Endothelial cell of umbilical vein (primary cell): ENCODE results near the gene APOL4. TPM values are rescaled to one million over a fixed set of nuclear protein-coding genes. Genes with fewer than 3 reads are reported as not detected.

Source experiments
- BruUV-seq: library from RNA; stranded (reverse); fragments of 400-500 nt; replicated peaks from 2 replicates; lab custom pipeline; 2021; lab: Mats Ljungman, UMichigan
- CTCF ChIA-PET: fragments of 300-600, 350-600 bp; sonication (Branson Sonifier 250); formaldehyde crosslinking; loops from one replicate; lab custom pipeline; 2021; ENCODE audit warnings: antibody characterized with exemption, inconsistent platforms; lab: Charles Lee
- POLR2A ChIA-PET: fragments of 300-600, 350-600 bp; sonication (Branson Sonifier 250); formaldehyde crosslinking; loops from one replicate; lab custom pipeline; 2021; ENCODE audit warnings: antibody characterized with exemption, inconsistent platforms; lab: Charles Lee
- DNase-seq: peaks from one replicate; pipeline ENCODE4 v3.0.0-alpha.2; 2011; ENCODE audit warnings: low read depth, low spot score
- FAIRE-seq: peaks from 2 replicates; lab custom pipeline; 2011; peaks lifted over from hg19 to GRCh38; lab: Jason Lieb, UNC
- H2AFZ ChIP-seq: 2 replicates; pipeline ENCODE4 v1.6.0; 2012; ENCODE audit warnings: low read depth, low read length, control low read depth, inconsistent platforms
- H3K27ac ChIP-seq: 2 replicates; pipeline ENCODE4 v1.5.1; 2011; ENCODE audit warnings: low read depth, mild to moderate bottlenecking, control low read depth, low read length, moderate library complexity; ENCODE audit not compliant: insufficient read depth
- H3K27me3 ChIP-seq, 2 experiments: 2 replicates each; pipeline versions ENCODE4 v1.6.0 to v1.6.1; 2011; ENCODE audit warnings: low read length in 2 of 2, mixed read lengths in 1 of 2; ENCODE audit not compliant: control insufficient read depth in 2 of 2, insufficient read depth in 2 of 2
- H3K36me3 ChIP-seq, 2 experiments: 2 replicates in 1 of 2; 3 replicates in 1 of 2; pipeline ENCODE4 v1.5.1; 2011; ENCODE audit warnings: low read length in 2 of 2, mild to moderate bottlenecking in 1 of 2, moderate library complexity in 1 of 2; ENCODE audit not compliant: control insufficient read depth in 2 of 2, insufficient read depth in 2 of 2; ENCODE audit errors: extremely low read depth in 1 of 2
- H3K4me1 ChIP-seq: 3 replicates; pipeline ENCODE4 v1.5.1; 2011; ENCODE audit warnings: mild to moderate bottlenecking, low read length; ENCODE audit not compliant: control insufficient read depth, insufficient read depth; ENCODE audit errors: extremely low read depth
- H3K4me2 ChIP-seq: 2 replicates; pipeline ENCODE4 v1.6.1; 2011; ENCODE audit warnings: low read length, control low read depth, mixed read lengths; ENCODE audit not compliant: insufficient read depth
- H3K4me3 ChIP-seq, 3 experiments: fragments of 200-600 bp in 1 of 3; sonication (generic), shearing (Covaris generic) in 1 of 3; replicated peaks in 1 of 3; 2 replicates each; pipeline ENCODE4 v1.5.1; 2011 to 2016; ENCODE audit warnings: control low read depth in 3 of 3, low read length in 3 of 3, mild to moderate bottlenecking in 2 of 3, inconsistent platforms in 1 of 3, low read depth in 1 of 3, moderate library complexity in 1 of 3; ENCODE audit not compliant: insufficient read depth in 1 of 3
- H3K79me2 ChIP-seq: 2 replicates; pipeline ENCODE4 v1.6.0; 2012; ENCODE audit warnings: low read length, inconsistent platforms; ENCODE audit not compliant: control insufficient read depth, insufficient read depth
- H3K9ac ChIP-seq: replicated peaks from 2 replicates; pipeline ENCODE3; 2011; ENCODE audit warnings: low read length, control low read depth; ENCODE audit not compliant: insufficient read depth; ENCODE audit errors: extremely low read depth
- H3K9me1 ChIP-seq: replicated peaks from 3 replicates; pipeline ENCODE4 v1.6.0; 2011; ENCODE audit warnings: mild to moderate bottlenecking, low read length; ENCODE audit not compliant: control insufficient read depth, insufficient read depth; ENCODE audit errors: extremely low read depth
- H3K9me3 ChIP-seq: replicated peaks from 2 replicates; pipeline ENCODE4 v1.5.1; 2012; ENCODE audit warnings: low read length, inconsistent platforms; ENCODE audit not compliant: control insufficient read depth, insufficient read depth
- H4K20me1 ChIP-seq: replicated peaks from 2 replicates; pipeline ENCODE3; 2011; ENCODE audit warnings: mild to moderate bottlenecking, low read length; ENCODE audit not compliant: control insufficient read depth, insufficient read depth; ENCODE audit errors: extremely low read depth
- EZH2 ChIP-seq: IDR thresholded peaks from 2 replicates; pipeline ENCODE4 v1.6.1; 2012; ENCODE audit warnings: borderline replicate concordance, low read depth, mild to moderate bottlenecking, moderate library complexity, low read length, inconsistent platforms; ENCODE audit not compliant: severe bottlenecking
- FOS ChIP-seq: IDR thresholded peaks from 2 replicates; pipeline ENCODE4 v1.6.1; 2011; ENCODE audit warnings: mild to moderate bottlenecking, low read length, moderate library complexity, borderline replicate concordance; ENCODE audit not compliant: insufficient read depth
- GATA2 ChIP-seq: IDR thresholded peaks from 2 replicates; pipeline ENCODE4 v1.7.0; 2011; ENCODE audit warnings: low read depth, mild to moderate bottlenecking, moderate library complexity, mixed read lengths, low read length; ENCODE audit not compliant: insufficient read length, insufficient read depth
- JUN ChIP-seq: IDR thresholded peaks from 2 replicates; pipeline ENCODE4 v1.6.1; 2011; ENCODE audit warnings: borderline replicate concordance, low read depth; ENCODE audit not compliant: insufficient read length, insufficient read depth
- MYC ChIP-seq: IDR thresholded peaks from one replicate; pipeline ENCODE4 v1.6.1; 2011; ENCODE audit warnings: mild to moderate bottlenecking, low read depth, low read length
- POLR2A ChIP-seq: IDR thresholded peaks from 2 replicates; pipeline ENCODE4 v1.6.1; 2012; ENCODE audit warnings: low read depth, mild to moderate bottlenecking, control low read depth, low read length
- POLR2AphosphoS5 ChIP-seq: IDR thresholded peaks from 2 replicates; pipeline ENCODE4 v1.6.1; 2012; ENCODE audit warnings: low read depth, mild to moderate bottlenecking, control low read depth, low read length, moderate library complexity; ENCODE audit not compliant: insufficient read depth
- dilution Hi-C: fragments of 300-500 bp; cut with MboI; formaldehyde crosslinking; loops from one replicate; pipeline ENCODE4 v1.15.0; 2019; ENCODE audit warnings: low sequenced_read_pairs; ENCODE audit not compliant: extremely low pct_ligation_motif_present
- intact Hi-C: fragments of 100-400 bp; cut with micrococcal nuclease; formaldehyde crosslinking; loops from one replicate; pipeline ENCODE4 v1.10.0; 2022
- polyA plus RNA-seq, 4 experiments: library from polyadenylated mRNA; depleted of rRNA in 3 of 4; stranded (reverse) in 3 of 4; unstranded in 1 of 4; fragments of >200 nt; gene quantifications; 2 replicates each; pipeline versions ENCODE4 v1.2.1 to v1.2.3, GENCODE V29; 2011 to 2012; ENCODE audit warnings: missing spikeins in 1 of 4
- total RNA-seq: library from RNA; stranded (reverse); gene quantifications from 2 replicates; pipeline ENCODE4 v1.2.3, GENCODE V29; 2021
- TF ChIP-seq, protein P1 (sequence below), 2 donors: IDR thresholded peaks; 1 replicate in 1 of 2; 2 replicates in 1 of 2; pipeline ENCODE4 v1.5.1; 2011; ENCODE audit warnings: low read length in 2 of 2, mild to moderate bottlenecking in 2 of 2, moderate library complexity in 2 of 2, control low read depth in 1 of 2, inconsistent platforms in 1 of 2, low read depth in 1 of 2; ENCODE audit not compliant: insufficient read depth in 1 of 2; ENCODE audit errors: extremely low read depth in 1 of 2
- TF ChIP-seq, protein P2 (sequence below): IDR thresholded peaks from 2 replicates; pipeline ENCODE4 v1.6.1; 2011; ENCODE audit not compliant: insufficient read depth, insufficient read length

Gene APOL4
- total and polyA plus RNA-seq, 2 donors (not counting 3 experiments of a cell fraction or from before 2014, with no cell fraction given): 0.33 to 0.97 TPM

DNA sequence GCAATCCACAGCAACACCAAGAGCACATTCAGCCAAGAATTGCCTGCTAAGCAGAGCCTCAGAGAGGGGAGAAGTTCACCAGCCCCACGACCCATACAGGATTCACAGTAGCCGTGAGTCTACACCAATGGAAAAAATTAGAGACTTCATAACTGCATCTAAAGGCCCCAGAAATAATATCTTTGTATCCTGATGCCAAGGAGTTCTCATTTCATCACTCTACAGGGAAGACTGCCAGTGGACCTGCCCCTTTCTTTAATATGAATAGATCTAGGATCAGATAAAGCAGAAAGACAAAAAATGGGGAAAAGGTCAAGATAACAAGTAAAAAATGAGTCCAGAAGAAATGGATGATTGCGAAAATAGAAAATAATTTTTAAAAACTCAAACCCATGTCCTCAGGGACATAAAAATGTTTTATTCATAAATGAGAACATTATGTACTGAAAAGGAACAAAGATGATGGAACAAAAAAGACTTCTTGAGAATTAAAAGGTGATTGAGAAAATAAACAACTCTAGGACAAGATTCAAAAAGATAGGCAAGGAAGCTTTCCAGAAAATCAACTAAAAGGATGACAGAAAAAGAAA is 50.5 kb downstream of the APOL4 start:
- no TSS peak for BruUV-seq
- CTCF ChIA-PET: interaction anchor here (0.9 to 1.4 kb wide), 6 partner anchors 23 to 335 kb away, joined by 3 to 4 read pairs (median 4); no protein-coding TSS in a partner anchor
- POLR2A ChIA-PET: no interaction called here
- H3K27me3 ChIP-seq: no peaks in the 10 kb centered on the region
- dilution Hi-C loops: no loop called here
- H3K36me3 ChIP-seq: peaks cover 0 to 6% of the 10 kb centered on the region in 2 experiments
- TF ChIP-seq POLR2A (no peak), FOS (no peak), JUN (no peak), EZH2 (no peak)
- H3K9me3 ChIP-seq: no peaks in the 10 kb centered on the region
- no peak overlapping the region for H3K9ac ChIP-seq
- H2AFZ ChIP-seq: no peak overlapping the region
- H4K20me1 ChIP-seq: no peaks in the 10 kb centered on the region
- H3K79me2 ChIP-seq: no peaks in the 10 kb centered on the region
- no peak overlapping the region for H3K4me3 ChIP-seq
- no peaks in the 10 kb centered on the region for H3K9me1 ChIP-seq
- no peak overlapping the region for H3K27ac ChIP-seq
- no peak overlapping the region for H3K4me2 ChIP-seq
- intact Hi-C loops: no loop called here
- DNase-seq (peak; percentile 25), FAIRE-seq (no peak)
- H3K4me1 ChIP-seq: peaks cover 12% of the 10 kb centered on the region

DNA sequence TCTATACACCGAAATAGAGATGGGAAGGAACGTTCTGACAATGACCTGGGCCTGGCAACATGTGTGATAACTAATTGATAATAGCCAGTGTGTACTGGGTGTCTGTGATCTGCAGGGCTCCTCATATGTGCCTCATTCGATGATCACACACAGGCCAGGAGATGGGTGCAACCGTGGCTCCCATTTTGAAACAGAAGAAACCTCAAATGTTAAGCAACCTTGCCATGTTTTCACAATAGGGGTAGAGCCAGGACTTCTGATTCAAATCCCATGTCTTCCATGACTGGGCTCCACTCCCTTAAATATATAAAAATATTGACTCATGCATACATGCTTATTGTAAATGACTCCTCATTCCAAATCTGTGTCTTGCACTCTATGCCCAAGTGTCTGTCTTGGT is 52.2 kb downstream of the APOL4 start:
- no peaks in the 10 kb centered on the region for H3K79me2 ChIP-seq
- no TSS peak for BruUV-seq
- dilution Hi-C loops: no loop called here
- H3K4me3 ChIP-seq: no peak overlapping the region
- H2AFZ ChIP-seq: no peak overlapping the region
- POLR2A ChIA-PET: no interaction called here
- H3K4me2 ChIP-seq: no peak overlapping the region
- H3K27ac ChIP-seq: no peak overlapping the region
- no peaks in the 10 kb centered on the region for H3K9me3 ChIP-seq
- no peaks in the 10 kb centered on the region for H4K20me1 ChIP-seq
- H3K9ac ChIP-seq: no peak overlapping the region
- no peaks in the 10 kb centered on the region for H3K4me1 ChIP-seq
- no peaks in the 10 kb centered on the region for H3K9me1 ChIP-seq
- CTCF ChIA-PET: interaction anchor here (1.2 kb wide), 1 partner anchor 31 kb away, joined by 3 read pairs; no protein-coding TSS in a partner anchor
- intact Hi-C loops: no loop called here
- no peak for FAIRE-seq
- TF ChIP-seq JUN (no peak), FOS (no peak), GATA2 (no peak), EZH2 (no peak), MYC (no peak), POLR2A (no peak), POLR2AphosphoS5 (no peak)
- TF ChIP-seq, protein P1, sequence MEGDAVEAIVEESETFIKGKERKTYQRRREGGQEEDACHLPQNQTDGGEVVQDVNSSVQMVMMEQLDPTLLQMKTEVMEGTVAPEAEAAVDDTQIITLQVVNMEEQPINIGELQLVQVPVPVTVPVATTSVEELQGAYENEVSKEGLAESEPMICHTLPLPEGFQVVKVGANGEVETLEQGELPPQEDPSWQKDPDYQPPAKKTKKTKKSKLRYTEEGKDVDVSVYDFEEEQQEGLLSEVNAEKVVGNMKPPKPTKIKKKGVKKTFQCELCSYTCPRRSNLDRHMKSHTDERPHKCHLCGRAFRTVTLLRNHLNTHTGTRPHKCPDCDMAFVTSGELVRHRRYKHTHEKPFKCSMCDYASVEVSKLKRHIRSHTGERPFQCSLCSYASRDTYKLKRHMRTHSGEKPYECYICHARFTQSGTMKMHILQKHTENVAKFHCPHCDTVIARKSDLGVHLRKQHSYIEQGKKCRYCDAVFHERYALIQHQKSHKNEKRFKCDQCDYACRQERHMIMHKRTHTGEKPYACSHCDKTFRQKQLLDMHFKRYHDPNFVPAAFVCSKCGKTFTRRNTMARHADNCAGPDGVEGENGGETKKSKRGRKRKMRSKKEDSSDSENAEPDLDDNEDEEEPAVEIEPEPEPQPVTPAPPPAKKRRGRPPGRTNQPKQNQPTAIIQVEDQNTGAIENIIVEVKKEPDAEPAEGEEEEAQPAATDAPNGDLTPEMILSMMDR (IDR thresholded peaks at IDR 0.05; ENCODE audit: extremely low read depth in 1 of 2, insufficient read depth in 1 of 2, low read depth in 1 of 2, low read length in 2 of 2): no peak
- TF ChIP-seq, protein P2, sequence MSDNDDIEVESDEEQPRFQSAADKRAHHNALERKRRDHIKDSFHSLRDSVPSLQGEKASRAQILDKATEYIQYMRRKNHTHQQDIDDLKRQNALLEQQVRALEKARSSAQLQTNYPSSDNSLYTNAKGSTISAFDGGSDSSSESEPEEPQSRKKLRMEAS: no peak
- H3K36me3 ChIP-seq: peaks cover 0 to 6% of the 10 kb centered on the region in 2 experiments
- DNase-seq: no peak
- H3K27me3 ChIP-seq: no peaks in the 10 kb centered on the region
